ENCODE results near the gene MDFI.
A peak's percentile ranks its signal among the peaks of the same experiment; 100 is the strongest.

MDFI gene

DNA sequence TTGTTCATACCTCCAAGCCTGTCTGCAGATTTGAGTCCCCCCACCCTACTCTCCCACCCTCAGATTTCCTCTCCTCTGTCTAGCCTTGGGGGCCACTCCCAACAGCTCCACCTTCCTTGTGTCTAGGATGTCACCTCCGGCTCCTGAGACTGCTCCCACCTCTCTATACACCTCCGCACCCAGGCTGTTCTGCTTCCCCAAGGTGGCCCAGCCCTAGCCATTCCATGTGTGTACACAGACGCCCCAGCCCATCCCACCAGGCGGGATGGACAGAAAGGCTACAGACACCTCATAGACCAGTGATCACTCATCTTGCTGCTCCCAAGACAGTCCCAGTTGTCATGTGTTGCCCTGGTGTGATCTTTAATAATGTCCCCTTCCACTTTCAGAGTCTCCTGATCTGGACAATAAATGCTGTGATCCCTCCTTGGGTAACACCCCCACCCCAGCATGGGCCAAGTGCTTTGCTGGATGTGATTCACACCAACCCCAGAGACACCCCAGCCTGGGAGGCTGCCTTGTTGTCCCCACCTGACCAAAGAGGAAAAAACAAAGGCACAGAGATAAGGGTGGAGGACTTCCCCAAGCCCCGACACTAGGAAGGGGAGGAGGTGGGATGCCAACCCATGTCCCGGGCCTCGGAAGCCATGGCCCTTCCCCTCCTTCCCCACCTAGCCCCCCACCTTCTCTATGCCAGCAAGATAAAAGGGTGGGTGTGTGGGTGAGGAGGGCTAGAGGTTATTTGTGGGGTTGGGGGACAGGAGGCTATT is 36.1 kb downstream of the MDFI start:
- DNase-seq, result no peak

DNA sequence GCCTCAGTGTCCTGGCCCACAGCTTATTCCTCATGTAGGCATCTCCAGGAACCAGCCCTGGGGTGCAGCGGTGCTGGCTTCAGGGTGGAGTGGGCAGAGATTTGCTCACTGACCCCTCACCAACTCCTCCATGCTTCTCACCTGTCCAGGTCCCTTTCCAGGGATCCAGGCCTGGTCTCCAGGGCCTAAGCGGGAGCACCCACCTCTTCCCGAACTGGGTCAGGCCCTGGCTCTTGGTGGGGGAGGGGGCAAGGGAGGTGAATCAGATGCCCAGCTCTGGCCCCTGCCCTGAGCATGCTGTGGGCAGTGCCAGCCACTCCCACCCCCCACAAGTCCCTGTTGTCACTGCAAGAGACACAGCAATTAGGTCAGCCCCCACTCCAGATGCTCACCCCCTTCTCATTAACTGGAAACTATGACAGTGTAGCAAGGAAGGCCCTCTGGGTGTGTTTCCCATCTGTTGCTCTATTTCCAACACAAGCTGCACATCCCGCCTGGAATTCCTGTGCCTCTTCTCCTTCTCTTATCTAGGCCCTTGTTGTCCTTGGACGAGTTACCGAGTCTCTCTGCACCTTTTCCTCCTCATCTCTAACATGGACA is 37.0 kb downstream of the MDFI start:
- DNase-seq, result no peak

DNA sequence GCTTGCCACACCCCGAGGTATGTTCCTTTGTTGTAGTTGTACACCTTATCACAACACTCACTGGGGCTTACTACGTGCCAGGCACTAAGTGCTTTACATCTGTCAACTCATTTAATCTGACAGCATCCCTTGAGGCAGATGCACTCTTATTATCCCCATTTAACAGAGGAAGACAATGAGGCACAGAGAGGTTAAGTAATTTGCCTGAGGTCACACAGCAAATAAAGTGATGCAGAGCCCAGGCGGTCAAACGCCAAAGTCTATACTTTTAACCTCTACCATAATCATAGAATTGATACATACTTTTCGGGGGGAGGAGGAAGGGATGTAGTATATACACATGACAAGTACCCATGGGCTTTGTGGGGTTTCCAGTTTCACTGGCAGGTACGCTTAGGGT is 37.7 kb downstream of the MDFI start:
- no peak for DNase-seq

DNA sequence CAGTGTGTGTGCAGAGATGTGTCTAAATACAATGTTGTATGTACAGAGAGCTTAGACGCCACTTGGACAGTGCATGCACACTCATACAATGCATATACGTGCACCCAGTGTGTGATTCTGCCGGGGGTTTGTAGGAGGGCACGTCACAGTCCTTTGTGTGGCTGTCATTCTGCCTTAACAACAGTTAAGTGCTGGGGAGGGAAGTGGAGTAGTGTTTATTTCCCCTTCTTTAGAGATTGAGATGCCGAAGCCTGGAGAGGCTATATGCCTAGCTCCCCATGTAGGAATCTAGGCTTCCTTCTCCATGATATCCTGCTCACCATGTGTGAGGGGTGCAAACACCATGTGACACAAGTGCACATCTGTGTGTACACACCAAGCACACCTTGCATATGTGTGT is 38.2 kb downstream of the MDFI start:
- no peak for DNase-seq

DNA sequence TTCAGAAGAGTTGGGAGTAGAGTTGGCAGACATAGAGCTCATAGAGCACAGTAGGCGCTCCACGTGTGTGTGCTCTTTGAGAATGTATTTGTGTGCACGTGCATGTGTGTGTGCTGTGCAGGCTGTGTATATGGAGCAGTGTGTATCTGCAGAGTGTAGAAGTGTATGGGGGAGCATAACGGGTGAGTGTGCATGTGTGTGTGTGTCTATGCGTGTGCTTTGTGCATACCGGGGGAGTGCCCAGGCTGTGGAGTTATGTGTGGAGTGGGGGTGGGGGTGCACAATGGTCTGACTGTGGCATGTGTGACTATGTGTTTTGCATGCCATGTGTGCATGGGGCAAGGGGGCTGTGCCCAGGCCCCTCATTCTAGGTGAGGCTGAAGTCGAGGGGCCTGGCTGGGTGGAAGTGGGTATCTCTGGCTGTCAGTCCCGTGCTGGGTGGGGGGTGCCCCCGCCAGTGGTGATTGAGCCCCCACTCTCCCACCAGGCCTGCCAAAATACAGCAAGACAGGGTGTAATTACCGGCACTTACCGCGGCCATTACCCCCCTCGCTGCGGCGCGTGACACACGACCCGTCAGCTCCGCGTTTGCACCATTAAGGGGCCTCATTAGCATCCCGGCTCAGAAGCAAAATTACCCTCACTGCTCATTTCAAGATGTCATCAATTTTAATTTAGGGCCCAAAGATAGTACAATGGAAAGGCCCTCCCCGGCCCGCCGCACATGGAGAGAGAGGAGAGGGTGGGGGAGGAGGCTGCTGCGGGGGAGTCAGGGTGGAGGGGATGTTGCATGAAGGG is 39.1 kb downstream of the MDFI start:
- DNase-seq, result no peak

DNA sequence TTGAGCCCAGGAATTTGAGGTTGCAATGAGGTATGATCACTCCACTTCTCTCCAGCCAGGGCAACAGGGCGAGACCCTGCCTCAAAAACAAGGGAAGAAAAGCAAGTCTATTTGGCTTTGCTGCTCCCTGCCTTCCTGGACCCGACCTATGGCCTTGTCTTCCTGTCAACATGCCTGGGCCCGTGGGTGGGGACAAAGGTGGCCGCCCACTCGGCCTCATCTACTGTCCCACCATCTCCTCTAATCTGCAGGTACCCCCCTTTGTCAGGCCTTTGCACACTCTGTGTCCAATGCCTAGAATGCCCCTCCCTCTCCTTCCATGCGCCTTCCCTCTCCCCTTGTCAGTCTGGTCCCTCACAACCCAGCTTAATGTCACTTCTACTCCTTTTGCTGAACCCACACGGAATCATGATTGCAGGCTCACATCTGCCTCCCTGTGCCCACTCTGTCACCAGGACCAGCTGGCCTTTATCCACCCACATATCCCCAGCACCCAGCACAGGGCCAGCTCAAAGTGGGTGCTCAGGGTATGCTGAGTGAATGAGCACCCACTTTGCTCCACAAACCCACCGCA is 40.3 kb downstream of the MDFI start:
- no peak for DNase-seq

GRCh38 chr6:41679696-41680095 is 41.4 kb downstream of the MDFI start:
- DNase-seq, result no peak

- no peak for DNase-seq
These were observed 42.1 kb downstream of the MDFI start for GRCh38 chr6:41680182-41680965.

DNA sequence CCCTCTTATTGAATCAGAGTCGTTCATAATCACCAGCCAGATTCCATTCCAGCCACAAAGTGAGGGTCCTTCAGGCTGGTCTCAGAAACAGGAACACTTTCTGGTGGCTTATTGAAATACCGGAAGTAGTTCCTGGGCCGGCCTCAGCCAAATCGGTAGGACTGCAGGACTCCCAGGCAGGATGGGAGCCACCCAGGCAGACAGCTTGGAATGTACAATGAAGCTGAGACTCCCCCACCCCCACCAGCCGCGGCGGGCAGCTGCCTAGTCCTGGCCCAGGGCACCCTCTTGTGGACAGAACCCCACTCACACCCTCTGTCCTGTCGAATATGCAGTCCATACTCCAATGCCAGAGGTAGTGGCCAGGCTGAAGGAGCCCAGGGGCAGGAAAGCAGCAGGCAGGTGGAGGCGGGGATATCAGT is 43.8 kb downstream of the MDFI start:
- DNase-seq, result peak; percentile 76

- no peak for DNase-seq
These were observed 44.4 kb downstream of the MDFI start for GRCh38 chr6:41682497-41683272.

GRCh38 chr6:41683273-41683522 is 44.9 kb downstream of the MDFI start:
- no peak for DNase-seq

- DNase-seq, result no peak
These were observed 45.4 kb downstream of the MDFI start for GRCh38 chr6:41683523-41684310.

DNA sequence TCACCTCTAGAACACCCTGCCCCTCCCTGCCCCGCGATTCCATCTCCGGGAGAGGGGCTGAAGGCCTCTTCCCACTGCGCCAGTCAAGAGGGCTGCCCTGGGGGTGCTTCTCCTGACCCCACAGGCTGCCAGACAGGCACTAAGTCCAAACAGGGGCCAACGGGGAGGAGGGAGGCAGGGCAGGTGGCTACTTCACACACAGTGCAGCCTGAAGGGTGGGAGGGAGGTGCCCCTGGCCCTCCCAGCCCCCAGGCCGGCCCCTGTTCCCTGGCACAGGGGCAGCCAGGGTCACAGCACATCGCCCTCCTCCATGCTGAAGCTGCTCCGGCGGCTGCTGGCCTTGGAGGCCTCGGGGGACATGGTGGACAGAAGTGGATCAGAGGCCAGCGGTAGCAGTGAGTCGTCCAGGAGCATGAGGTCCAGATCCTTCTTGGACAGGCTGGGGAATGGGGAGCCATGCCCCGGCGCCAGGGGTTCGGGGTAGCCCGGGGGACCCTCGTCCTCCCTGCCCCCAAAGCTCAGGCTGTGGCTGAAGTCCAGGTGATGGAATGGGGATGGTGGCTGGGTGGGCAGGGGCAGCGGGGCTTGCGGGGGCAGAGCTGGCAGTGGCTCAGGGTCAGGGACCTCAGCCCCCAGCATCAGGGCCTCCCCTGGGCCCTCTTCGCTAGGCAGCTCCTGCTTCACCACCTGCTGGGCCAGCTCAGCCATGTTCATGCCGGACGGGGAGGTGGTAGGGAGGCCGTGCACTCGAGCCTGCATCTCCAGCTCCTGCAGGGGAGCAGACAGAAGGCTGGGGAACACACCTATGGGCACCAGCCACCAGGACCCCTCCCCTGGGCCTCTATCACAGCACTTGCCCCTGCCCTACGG is 46.3 kb downstream of the MDFI start:
- no peak for DNase-seq

- no peak for DNase-seq
These were observed 47.5 kb downstream of the MDFI start for GRCh38 chr6:41685641-41686380.

DNA sequence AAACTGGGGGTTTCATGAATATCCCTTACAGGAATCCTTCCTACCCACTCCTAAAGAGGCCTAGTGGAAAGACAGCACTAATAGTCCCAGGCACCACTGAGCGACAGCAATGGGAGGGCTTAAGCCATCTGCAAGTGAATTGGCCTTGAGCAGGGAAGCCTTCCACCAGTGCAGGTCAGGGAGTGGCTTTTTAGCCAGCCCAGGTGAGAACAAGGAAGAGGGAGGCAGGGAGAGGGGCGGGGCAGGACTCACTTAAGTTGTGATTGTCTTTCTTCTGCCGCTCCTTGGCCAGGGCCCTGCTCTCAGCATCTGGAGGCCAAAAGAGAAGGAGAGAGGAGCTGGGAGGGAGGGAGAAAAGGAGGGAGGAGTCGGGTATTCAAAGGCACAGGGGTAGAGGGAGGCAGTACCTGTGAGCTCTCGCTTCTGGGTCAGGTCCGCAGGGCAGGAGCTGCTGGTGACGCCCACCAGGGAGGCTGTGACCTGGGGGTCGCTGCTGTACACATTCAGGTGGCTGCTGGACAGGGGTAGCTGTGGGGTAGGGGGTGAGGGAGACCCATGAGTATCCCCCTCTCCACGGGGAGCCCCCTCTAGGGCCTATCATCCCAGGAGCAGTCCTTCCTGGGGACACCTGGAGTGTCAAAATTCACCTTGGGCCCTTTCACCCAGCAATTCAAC is 49.4 kb downstream of the MDFI start:
- DNase-seq, result no peak

GRCh38 chr6:41688256-41688965 is 50.1 kb downstream of the MDFI start:
- no peak for DNase-seq

GRCh38 chr6:41689171-41690008 is 51.1 kb downstream of the MDFI start:
- DNase-seq, result no peak
